Panc1 (cell line): Measurements from ENCODE around the gene PKNOX2. TPM values are rescaled to one million over a fixed set of nuclear protein-coding genes. Genes with fewer than 3 reads are reported as not detected.

Source experiments
- ATAC-seq: fragments of 200-7000 bp; cut with Tn5 transposase; 2 replicates; pipeline ENCODE4 v1.9.1; 2020; ENCODE audit warnings: mild to moderate bottlenecking, moderate library complexity
- BruUV-seq: library from RNA; stranded (reverse); fragments of 400-500 nt; replicated peaks from 2 replicates; lab custom pipeline; 2021; lab: Mats Ljungman, UMichigan
- CTCF ChIA-PET: fragments of 300-600 bp; sonication (Branson Sonifier 250); formaldehyde crosslinking; loops from one replicate; lab custom pipeline; 2022; ENCODE audit warnings: antibody characterized with exemption; lab: Charles Lee
- POLR2A ChIA-PET: fragments of 300-600 bp; sonication (Branson Sonifier 250); formaldehyde crosslinking; loops from one replicate; lab custom pipeline; 2022; ENCODE audit warnings: antibody characterized with exemption; lab: Charles Lee
- DNase-seq: peaks from one replicate; pipeline ENCODE4 v3.0.0-alpha.2; 2010; ENCODE audit warnings: low read depth, low spot score
- H3K27ac ChIP-seq: 2 replicates; pipeline ENCODE4 v1.5.1; 2011; ENCODE audit warnings: mild to moderate bottlenecking, low read length, inconsistent platforms
- H3K27me3 ChIP-seq: fragments of 200-500 bp; sonication (Bioruptor generic); 2 replicates; pipeline ENCODE4 v1.6.0; 2014; ENCODE audit warnings: low read length, inconsistent platforms; ENCODE audit not compliant: control insufficient read depth, insufficient read depth
- H3K36me3 ChIP-seq: fragments of 200-500 bp; sonication (Bioruptor generic); 2 replicates; pipeline ENCODE4 v1.5.1; 2014; ENCODE audit warnings: inconsistent platforms, mild to moderate bottlenecking, low read length, moderate library complexity; ENCODE audit not compliant: control insufficient read depth, insufficient read depth
- H3K4me1 ChIP-seq: 2 replicates; pipeline ENCODE4 v1.5.1; 2011; ENCODE audit warnings: inconsistent platforms, mild to moderate bottlenecking, low read length, moderate library complexity; ENCODE audit not compliant: control insufficient read depth, insufficient read depth
- H3K4me3 ChIP-seq, 2 experiments: 2 replicates each; pipeline ENCODE4 v1.5.1; 2011 to 2012; ENCODE audit warnings: low read depth in 2 of 2, low read length in 2 of 2, mild to moderate bottlenecking in 2 of 2, inconsistent platforms in 1 of 2, moderate library complexity in 1 of 2
- H3K9me3 ChIP-seq: fragments of 200-500 bp; sonication (Bioruptor generic); 2 replicates; pipeline ENCODE4 v1.5.1; 2014; ENCODE audit warnings: low read depth, mild to moderate bottlenecking, inconsistent platforms, low read length, moderate library complexity; ENCODE audit not compliant: control insufficient read depth, insufficient read depth
- POLR2AphosphoS5 ChIP-seq: IDR thresholded peaks from 2 replicates; pipeline ENCODE4 v1.6.1; 2012; ENCODE audit warnings: mild to moderate bottlenecking, low read depth, low read length, moderate library complexity
- SIN3A ChIP-seq: IDR thresholded peaks from 2 replicates; pipeline ENCODE4 v1.6.1; 2012; ENCODE audit warnings: low read depth, mild to moderate bottlenecking, low read length, moderate library complexity, borderline replicate concordance; ENCODE audit not compliant: insufficient read depth
- TCF7L2 ChIP-seq: IDR thresholded peaks from 2 replicates; pipeline ENCODE4 v1.6.1; 2011; ENCODE audit warnings: mild to moderate bottlenecking, low read depth, low read length, inconsistent platforms
- in situ Hi-C: cut with HindIII; loops from 2 replicates; pipeline ENCODE4 v1.10.0; 2016; ENCODE audit warnings: low sequenced_read_pairs, low pct_unique_long_range_greater_than_20kb
- intact Hi-C: fragments of 100-400 bp; cut with micrococcal nuclease; formaldehyde crosslinking; loops from one replicate; pipeline ENCODE4 v1.10.0; 2022; ENCODE audit not compliant: unreplicated experiment
- total RNA-seq: library from RNA; stranded (reverse); gene quantifications from one replicate; pipeline ENCODE4 v1.2.1, GENCODE V29; 2021; ENCODE audit not compliant: unreplicated experiment
- TF ChIP-seq, protein P1 (sequence below): fragments of 450-650 bp; IDR thresholded peaks from 2 replicates; pipeline ENCODE4 v1.5.1; 2017; ENCODE audit warnings: mild to moderate bottlenecking
- TF ChIP-seq, protein P2 (sequence below), 2 experiments: IDR thresholded peaks; 2 replicates each; pipeline ENCODE4 v1.6.1; 2011 to 2012; ENCODE audit warnings: low read depth in 2 of 2, control low read depth in 1 of 2, low read length in 1 of 2, mild to moderate bottlenecking in 1 of 2, moderate library complexity in 1 of 2; ENCODE audit not compliant: insufficient read depth in 1 of 2

PKNOX2 gene
- total RNA-seq, 1 experiment from 2014 or later: not detected

GRCh38 chr11:125388611-125389010 lies 224.1 kb downstream of the PKNOX2 start:
- Histone ChIP-seq H3K4me1 (no peaks in the 10 kb centered on the region), H3K36me3 (no peaks in the 10 kb centered on the region), H3K9me3 (no peaks in the 10 kb centered on the region), H3K27ac (no peak overlapping the region), H3K4me3 (no peak overlapping the region), H3K27me3 (peaks cover 24% of the 10 kb centered on the region)
- CTCF ChIA-PET: no interaction called here
- no TSS peak for BruUV-seq
- intact Hi-C loops (no loop called here), in situ Hi-C loops (no loop called here)
- ATAC-seq (no peak), DNase-seq (no peak)
- no peak for TF ChIP-seq SIN3A
- TF ChIP-seq, protein P1, sequence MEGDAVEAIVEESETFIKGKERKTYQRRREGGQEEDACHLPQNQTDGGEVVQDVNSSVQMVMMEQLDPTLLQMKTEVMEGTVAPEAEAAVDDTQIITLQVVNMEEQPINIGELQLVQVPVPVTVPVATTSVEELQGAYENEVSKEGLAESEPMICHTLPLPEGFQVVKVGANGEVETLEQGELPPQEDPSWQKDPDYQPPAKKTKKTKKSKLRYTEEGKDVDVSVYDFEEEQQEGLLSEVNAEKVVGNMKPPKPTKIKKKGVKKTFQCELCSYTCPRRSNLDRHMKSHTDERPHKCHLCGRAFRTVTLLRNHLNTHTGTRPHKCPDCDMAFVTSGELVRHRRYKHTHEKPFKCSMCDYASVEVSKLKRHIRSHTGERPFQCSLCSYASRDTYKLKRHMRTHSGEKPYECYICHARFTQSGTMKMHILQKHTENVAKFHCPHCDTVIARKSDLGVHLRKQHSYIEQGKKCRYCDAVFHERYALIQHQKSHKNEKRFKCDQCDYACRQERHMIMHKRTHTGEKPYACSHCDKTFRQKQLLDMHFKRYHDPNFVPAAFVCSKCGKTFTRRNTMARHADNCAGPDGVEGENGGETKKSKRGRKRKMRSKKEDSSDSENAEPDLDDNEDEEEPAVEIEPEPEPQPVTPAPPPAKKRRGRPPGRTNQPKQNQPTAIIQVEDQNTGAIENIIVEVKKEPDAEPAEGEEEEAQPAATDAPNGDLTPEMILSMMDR: no peak
- no peak for TF ChIP-seq POLR2AphosphoS5
- TF ChIP-seq TCF7L2: no peak
- TF ChIP-seq, protein P2, sequence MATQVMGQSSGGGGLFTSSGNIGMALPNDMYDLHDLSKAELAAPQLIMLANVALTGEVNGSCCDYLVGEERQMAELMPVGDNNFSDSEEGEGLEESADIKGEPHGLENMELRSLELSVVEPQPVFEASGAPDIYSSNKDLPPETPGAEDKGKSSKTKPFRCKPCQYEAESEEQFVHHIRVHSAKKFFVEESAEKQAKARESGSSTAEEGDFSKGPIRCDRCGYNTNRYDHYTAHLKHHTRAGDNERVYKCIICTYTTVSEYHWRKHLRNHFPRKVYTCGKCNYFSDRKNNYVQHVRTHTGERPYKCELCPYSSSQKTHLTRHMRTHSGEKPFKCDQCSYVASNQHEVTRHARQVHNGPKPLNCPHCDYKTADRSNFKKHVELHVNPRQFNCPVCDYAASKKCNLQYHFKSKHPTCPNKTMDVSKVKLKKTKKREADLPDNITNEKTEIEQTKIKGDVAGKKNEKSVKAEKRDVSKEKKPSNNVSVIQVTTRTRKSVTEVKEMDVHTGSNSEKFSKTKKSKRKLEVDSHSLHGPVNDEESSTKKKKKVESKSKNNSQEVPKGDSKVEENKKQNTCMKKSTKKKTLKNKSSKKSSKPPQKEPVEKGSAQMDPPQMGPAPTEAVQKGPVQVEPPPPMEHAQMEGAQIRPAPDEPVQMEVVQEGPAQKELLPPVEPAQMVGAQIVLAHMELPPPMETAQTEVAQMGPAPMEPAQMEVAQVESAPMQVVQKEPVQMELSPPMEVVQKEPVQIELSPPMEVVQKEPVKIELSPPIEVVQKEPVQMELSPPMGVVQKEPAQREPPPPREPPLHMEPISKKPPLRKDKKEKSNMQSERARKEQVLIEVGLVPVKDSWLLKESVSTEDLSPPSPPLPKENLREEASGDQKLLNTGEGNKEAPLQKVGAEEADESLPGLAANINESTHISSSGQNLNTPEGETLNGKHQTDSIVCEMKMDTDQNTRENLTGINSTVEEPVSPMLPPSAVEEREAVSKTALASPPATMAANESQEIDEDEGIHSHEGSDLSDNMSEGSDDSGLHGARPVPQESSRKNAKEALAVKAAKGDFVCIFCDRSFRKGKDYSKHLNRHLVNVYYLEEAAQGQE (IDR thresholded peaks at IDR 0.05; ENCODE audit: insufficient read depth in 1 of 2, low read depth in 2 of 2, low read length in 1 of 2): no peak
- POLR2A ChIA-PET: no interaction called here

DNA sequence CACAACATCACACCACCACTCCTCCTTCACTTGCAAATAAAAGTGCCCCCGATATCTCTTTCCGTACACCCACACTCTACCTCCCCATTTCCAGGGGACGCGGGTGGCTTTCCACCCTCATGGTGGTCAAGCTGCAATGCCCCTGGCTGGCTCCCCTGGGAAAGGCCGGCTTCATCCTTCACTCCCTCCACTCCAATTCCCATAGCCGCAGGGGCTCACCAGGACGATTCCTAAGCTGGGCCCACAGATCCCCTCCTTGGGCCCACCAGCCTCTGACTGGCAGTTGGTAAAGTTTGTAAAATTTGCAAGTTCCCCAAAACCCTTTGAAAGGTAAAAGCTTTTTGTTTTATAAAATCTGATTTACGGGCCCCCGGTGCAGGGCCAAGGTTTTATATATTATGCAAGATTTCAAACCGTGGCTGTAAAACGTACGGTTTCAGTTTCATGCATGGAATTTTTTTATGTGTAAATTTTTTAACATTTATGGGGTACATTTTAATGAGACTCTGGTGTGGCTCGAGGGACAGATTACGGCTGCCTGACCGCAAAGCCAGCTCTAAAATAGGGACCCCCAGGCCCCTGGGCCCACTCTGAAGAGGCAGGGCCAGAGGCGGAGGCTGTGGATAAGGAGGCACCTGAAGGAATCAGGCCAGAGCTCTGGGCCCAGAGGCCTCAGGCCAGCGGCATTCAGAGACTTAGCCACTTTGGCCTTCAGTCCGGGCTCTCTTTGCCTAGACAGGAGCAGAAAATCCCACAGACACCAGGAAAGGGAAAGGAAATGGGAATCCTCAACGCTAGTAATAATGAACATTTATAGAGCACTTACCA lies 225.0 kb downstream of the PKNOX2 start:
- intact Hi-C loops (no loop called here), in situ Hi-C loops (no loop called here)
- no peak overlapping the region for H3K27ac ChIP-seq
- CTCF ChIA-PET: interaction anchor here (0.5 kb wide), 1 partner anchor 17 kb away, joined by 5 read pairs; no protein-coding TSS in a partner anchor
- ATAC-seq (no peak), DNase-seq (no peak)
- no peaks in the 10 kb centered on the region for H3K36me3 ChIP-seq
- no peaks in the 10 kb centered on the region for H3K9me3 ChIP-seq
- POLR2A ChIA-PET: no interaction called here
- no peaks in the 10 kb centered on the region for H3K4me1 ChIP-seq
- no peak overlapping the region for H3K4me3 ChIP-seq
- TF ChIP-seq TCF7L2 (no peak), SIN3A (no peak), POLR2AphosphoS5 (no peak)
- TF ChIP-seq, protein P2 (IDR thresholded peaks at IDR 0.05; ENCODE audit: insufficient read depth in 1 of 2, low read depth in 2 of 2, low read length in 1 of 2): no peak
- TF ChIP-seq, protein P1: no peak
- BruUV-seq: no TSS peak
- H3K27me3 ChIP-seq: peaks cover 24% of the 10 kb centered on the region
